Fibroblast of peridontal ligament (primary cell): ENCODE results near the gene SLC47A2.
A peak's percentile ranks its signal among the peaks of the same experiment; 100 is the strongest.
"Not testable (repeated sequence)": the region's sequence is repeated elsewhere in the genome, so short reads cannot be mapped to it uniquely, and the experiment has no call there.

Source experiments
- DNase-seq: peaks from one replicate; pipeline ENCODE4 v3.0.0-alpha.2; 2010; ENCODE audit errors: extremely low read depth

The SLC47A2 gene

GRCh38 chr17:19671433-19671832, 45.0 kb downstream of the SLC47A2 start:
- DNase-seq = no peak

GRCh38 chr17:19670908-19671307, 45.5 kb downstream of the SLC47A2 start:
- DNase-seq = no peak

- not testable (repeated sequence) for DNase-seq
Measured at GRCh38 chr17:19669680-19670079, 46.7 kb downstream of the SLC47A2 start.

- no peak for DNase-seq
Measured at GRCh38 chr17:19664821-19665181, 51.6 kb downstream of the SLC47A2 start.

GRCh38 chr17:19664136-19664820, 52.1 kb downstream of the SLC47A2 start:
- DNase-seq = no peak

GRCh38 chr17:19663097-19663496, 53.3 kb downstream of the SLC47A2 start:
- no peak for DNase-seq

GRCh38 chr17:19661121-19661520, 55.3 kb downstream of the SLC47A2 start:
- no peak for DNase-seq

- no peak for DNase-seq
Measured at GRCh38 chr17:19660219-19660870, 56.0 kb downstream of the SLC47A2 start.

- no peak for DNase-seq
Measured at GRCh38 chr17:19659366-19660177, 56.8 kb downstream of the SLC47A2 start.

- no peak for DNase-seq
Measured at GRCh38 chr17:19656851-19657581, 59.4 kb downstream of the SLC47A2 start.

- DNase-seq = no peak
Measured at GRCh38 chr17:19656336-19656735, 60.0 kb downstream of the SLC47A2 start.

- DNase-seq = no peak
Measured at GRCh38 chr17:19654896-19655295, 61.5 kb downstream of the SLC47A2 start.

- DNase-seq = no peak
Measured at GRCh38 chr17:19654342-19654886, 62.0 kb downstream of the SLC47A2 start.

- no peak for DNase-seq
Measured at GRCh38 chr17:19652595-19652994, 63.8 kb downstream of the SLC47A2 start.

GRCh38 chr17:19651451-19652238, 64.7 kb downstream of the SLC47A2 start:
- no peak for DNase-seq

GRCh38 chr17:19650826-19651225, 65.6 kb downstream of the SLC47A2 start:
- peak; percentile 51 for DNase-seq

- DNase-seq = no peak
Measured at GRCh38 chr17:19649274-19649541, 67.2 kb downstream of the SLC47A2 start.

GRCh38 chr17:19648475-19649273, 67.7 kb downstream of the SLC47A2 start, which contains the start of gene ALDH3A2:
ALDH3A2 (plus strand) TSS chr17:19648751; CDS start chr17:19648972, 221 bp downstream.
- DNase-seq = peak; percentile 88

- peak; percentile 67 for DNase-seq
Measured at GRCh38 chr17:19647697-19648474, 68.5 kb downstream of the SLC47A2 start.
